OCI-LY1 (cell line): ENCODE measurements around the gene FADS2.

ENCODE experiments used
- H2AFZ ChIP-seq: fragments of 200-600 bp; sonication (generic), shearing (Covaris generic); 2 replicates; pipeline ENCODE4 v1.6.0; 2014; ENCODE audit warnings: antibody characterized with exemption, mild to moderate bottlenecking, low read length
- H3F3A ChIP-seq: fragments of 200-600 bp; sonication (generic), shearing (Covaris generic); 2 replicates; pipeline ENCODE4 v1.6.0; 2014; ENCODE audit warnings: mild to moderate bottlenecking, antibody characterized with exemption, low read length, moderate library complexity; ENCODE audit not compliant: insufficient read depth
- H3K27ac ChIP-seq: fragments of 200-600 bp; sonication (generic); 2 replicates; pipeline ENCODE4 v1.5.1; 2014; ENCODE audit warnings: low read length, mixed run types, mild to moderate bottlenecking, low read depth; ENCODE audit not compliant: poor library complexity, severe bottlenecking
- H3K27me3 ChIP-seq: fragments of 200-600 bp; sonication (generic); 2 replicates; pipeline ENCODE4 v1.6.0; 2014; ENCODE audit warnings: antibody characterized with exemption, mild to moderate bottlenecking, low read length, moderate library complexity; ENCODE audit not compliant: insufficient read depth
- H3K36me3 ChIP-seq: fragments of 200-600 bp; sonication (generic); 2 replicates; pipeline ENCODE4 v1.6.1; 2014; ENCODE audit warnings: mild to moderate bottlenecking, antibody characterized with exemption, low read length, moderate library complexity, mixed read lengths; ENCODE audit not compliant: insufficient read depth
- H3K4me1 ChIP-seq: fragments of 200-600 bp; sonication (generic); 2 replicates; pipeline ENCODE4 v1.5.1; 2014; ENCODE audit warnings: mild to moderate bottlenecking, low read length, moderate library complexity; ENCODE audit not compliant: insufficient read depth, severe bottlenecking
- H3K4me2 ChIP-seq: fragments of 200-600 bp; sonication (generic), shearing (Covaris generic); 2 replicates; pipeline ENCODE4 v1.6.1; 2014; ENCODE audit warnings: low read length
- H3K4me3 ChIP-seq: fragments of 200-600 bp; sonication (generic); 2 replicates; pipeline ENCODE4 v1.5.1; 2014; ENCODE audit warnings: low read length, low read depth, mild to moderate bottlenecking, mixed read lengths; ENCODE audit not compliant: poor library complexity, severe bottlenecking
- H3K79me2 ChIP-seq: fragments of 200-600 bp; shearing (Covaris generic); 2 replicates; pipeline ENCODE4 v1.6.1; 2016; ENCODE audit warnings: mixed run types, low read length, mixed read lengths; ENCODE audit not compliant: insufficient read depth
- H3K9ac ChIP-seq: fragments of 200-600 bp; sonication (generic), shearing (Covaris generic); 2 replicates; pipeline ENCODE4 v1.6.1; 2014; ENCODE audit warnings: mild to moderate bottlenecking, low read length, mixed read lengths
- H3K9me2 ChIP-seq: fragments of 200-600 bp; sonication (generic), shearing (Covaris generic); 2 replicates; pipeline ENCODE4 v1.6.1; 2014; ENCODE audit warnings: low read depth, mild to moderate bottlenecking, low read length, mixed read lengths
- H3K9me3 ChIP-seq: fragments of 200-600 bp; shearing (Covaris generic); 2 replicates; pipeline ENCODE4 v1.6.1; 2014; ENCODE audit warnings: low read length, mixed read lengths
- H4K20me1 ChIP-seq: fragments of 200-600 bp; sonication (generic), shearing (Covaris generic); 2 replicates; pipeline ENCODE4 v1.6.0; 2016; ENCODE audit warnings: mild to moderate bottlenecking, low read length; ENCODE audit not compliant: insufficient read depth
- CTCF ChIP-seq: fragments of 200-600 bp; sonication (generic), shearing (Covaris generic); IDR thresholded peaks from 2 replicates; pipeline ENCODE4 v1.5.1; 2017; ENCODE audit warnings: mild to moderate bottlenecking, antibody characterized with exemption, low read length, moderate library complexity, mixed read lengths
- EZH2 ChIP-seq: fragments of 200-600 bp; sonication (generic), shearing (Covaris generic); IDR thresholded peaks from 2 replicates; pipeline ENCODE4 v1.8.0; 2017; ENCODE audit warnings: borderline replicate concordance, mixed run types, mild to moderate bottlenecking, antibody characterized with exemption, low read length, moderate library complexity, mixed read lengths

FADS2 gene

DNA sequence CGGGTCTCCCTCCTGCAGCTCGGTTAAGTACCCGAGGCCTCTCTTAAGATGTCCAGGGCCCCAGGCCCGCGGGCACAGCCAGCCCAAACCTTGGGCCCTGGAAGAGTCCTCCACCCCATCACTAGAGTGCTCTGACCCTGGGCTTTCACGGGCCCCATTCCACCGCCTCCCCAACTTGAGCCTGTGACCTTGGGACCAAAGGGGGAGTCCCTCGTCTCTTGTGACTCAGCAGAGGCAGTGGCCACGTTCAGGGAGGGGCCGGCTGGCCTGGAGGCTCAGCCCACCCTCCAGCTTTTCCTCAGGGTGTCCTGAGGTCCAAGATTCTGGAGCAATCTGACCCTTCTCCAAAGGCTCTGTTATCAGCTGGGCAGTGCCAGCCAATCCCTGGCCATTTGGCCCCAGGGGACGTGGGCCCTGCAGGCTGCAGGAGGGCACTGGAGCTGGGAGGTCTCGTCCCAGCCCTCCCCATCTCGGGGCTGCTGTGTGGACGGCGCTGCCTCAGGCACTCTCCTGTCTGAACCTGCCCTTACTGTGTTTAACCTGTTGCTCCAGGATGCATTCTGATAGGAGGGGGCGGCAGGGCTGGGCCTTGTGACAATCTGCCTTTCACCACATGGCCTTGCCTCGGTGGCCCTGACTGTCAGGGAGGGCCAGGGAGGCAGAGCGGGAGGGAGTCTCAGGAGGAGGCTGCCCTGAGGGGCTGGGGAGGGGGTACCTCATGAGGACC, 38.3 kb downstream of the FADS2 start:
- no peaks in the 10 kb centered on the region for H4K20me1 ChIP-seq
- no peak overlapping the region for H3K4me2 ChIP-seq
- no peaks in the 10 kb centered on the region for H3K9me2 ChIP-seq
- no peaks in the 10 kb centered on the region for H3F3A ChIP-seq
- no peaks in the 10 kb centered on the region; the same call in 1 of the 2 replicates for H3K27me3 ChIP-seq
- H3K79me2 ChIP-seq = no peaks in the 10 kb centered on the region
- no peak overlapping the region for H3K9ac ChIP-seq
- TF ChIP-seq EZH2 (no peak), CTCF (no peak)
- no peak overlapping the region for H3K27ac ChIP-seq
- no peaks in the 10 kb centered on the region for H3K9me3 ChIP-seq
- H3K4me1 ChIP-seq = peaks cover 3% of the 10 kb centered on the region
- peaks cover 33% of the 10 kb centered on the region for H3K36me3 ChIP-seq
- H3K4me3 ChIP-seq = no peak overlapping the region
- no peak overlapping the region for H2AFZ ChIP-seq

- Histone ChIP-seq H3K4me3 (no peak overlapping the region), H2AFZ (no peak overlapping the region), H3K9me3 (no peaks in the 10 kb centered on the region), H3K36me3 (peaks cover 29% of the 10 kb centered on the region), H3F3A (no peaks in the 10 kb centered on the region), H3K4me1 (peaks cover 5% of the 10 kb centered on the region), H3K79me2 (no peaks in the 10 kb centered on the region), H3K4me2 (no peak overlapping the region), H3K9ac (no peak overlapping the region), H4K20me1 (no peaks in the 10 kb centered on the region), H3K27me3 (no peaks in the 10 kb centered on the region; the same call in 1 of the 2 replicates), H3K27ac (no peak overlapping the region), H3K9me2 (no peaks in the 10 kb centered on the region)
- TF ChIP-seq EZH2 (no peak), CTCF (no peak)
These were observed 38.9 kb downstream of the FADS2 start for GRCh38 chr11:61866958-61867343.

DNA sequence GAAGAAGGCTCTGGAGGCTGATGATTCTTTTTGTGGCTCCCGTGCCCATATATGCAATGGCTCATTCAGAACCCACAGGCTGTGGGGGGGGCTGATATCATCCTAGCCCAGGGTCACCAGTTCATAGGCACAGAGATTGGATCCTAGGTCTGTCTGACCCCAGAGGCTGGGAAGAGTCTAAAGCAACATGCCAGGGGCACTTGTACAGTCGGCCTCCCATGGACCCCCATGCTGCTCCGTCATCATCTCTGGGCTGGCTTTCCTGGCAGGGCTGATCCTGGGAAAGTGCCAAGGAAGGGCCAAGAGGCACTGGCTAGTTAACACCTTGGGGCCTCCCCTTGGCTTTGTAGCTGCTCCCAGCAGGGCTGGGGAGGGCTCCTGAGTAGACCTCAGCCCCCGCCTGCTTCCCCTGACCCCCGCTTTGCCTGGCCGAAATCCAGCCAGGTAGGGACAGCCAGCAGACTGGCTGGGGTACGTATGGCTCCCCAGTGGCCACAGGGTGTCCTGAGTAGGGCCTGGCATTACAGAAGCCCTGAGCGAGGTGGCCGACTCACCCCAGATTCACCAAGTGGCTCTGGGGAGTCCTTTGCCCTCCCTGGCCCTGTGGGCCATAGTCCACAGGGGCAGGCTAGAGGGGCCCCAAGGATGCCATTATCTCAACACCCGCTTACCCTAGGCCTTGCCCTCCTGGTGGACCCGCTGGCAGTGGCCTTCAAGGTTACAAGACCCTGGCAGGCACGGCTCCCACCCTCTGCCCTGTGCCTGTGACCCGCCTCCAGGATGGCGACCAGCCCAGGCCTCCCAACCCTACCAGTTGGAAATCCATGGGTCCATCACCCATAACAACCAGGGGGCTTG, 40.7 kb downstream of the FADS2 start:
- no peak overlapping the region for H2AFZ ChIP-seq
- H3K4me3 ChIP-seq = no peak overlapping the region
- H3K9ac ChIP-seq = no peak overlapping the region
- H3K4me2 ChIP-seq = no peak overlapping the region
- H3F3A ChIP-seq = no peaks in the 10 kb centered on the region
- peaks cover 18% of the 10 kb centered on the region for H3K36me3 ChIP-seq
- no peak overlapping the region for H3K27ac ChIP-seq
- no peak for TF ChIP-seq CTCF
- TF ChIP-seq EZH2 = no peak
- no peaks in the 10 kb centered on the region for H3K9me3 ChIP-seq
- H4K20me1 ChIP-seq = no peaks in the 10 kb centered on the region
- H3K4me1 ChIP-seq = peaks cover 5% of the 10 kb centered on the region
- no peaks in the 10 kb centered on the region for H3K9me2 ChIP-seq
- no peaks in the 10 kb centered on the region; the same call in 1 of the 2 replicates for H3K27me3 ChIP-seq
- no peaks in the 10 kb centered on the region for H3K79me2 ChIP-seq
